K562 (cell line): ENCODE measurements around the gene PLAAT4. TPM values are rescaled to one million over a fixed set of nuclear protein-coding genes. Genes with fewer than 3 reads are reported as not detected.

Source experiments
- BHLHE40 ChIP-seq: IDR thresholded peaks from 2 replicates; pipeline ENCODE4 v1.6.1; 2011; ENCODE audit warnings: low read length, improper control_type of control experiment
- GATAD2A ChIP-seq: fragments of 450-650 bp; IDR thresholded peaks from 2 replicates; pipeline ENCODE4 v1.6.1; 2017
- KLF16 ChIP-seq: IDR thresholded peaks from 2 replicates; pipeline ENCODE4 v1.6.1; 2016; ENCODE audit warnings: antibody characterized with exemption
- LCOR ChIP-seq: sonication (generic); formaldehyde crosslinking; IDR thresholded peaks from 2 replicates; pipeline ENCODE4 v1.8.0; 2022; ENCODE audit warnings: mild to moderate bottlenecking, missing genetic modification reagents
- LEF1 ChIP-seq: fragments of 450-650 bp; IDR thresholded peaks from 2 replicates; pipeline ENCODE4 v1.6.1; 2016; ENCODE audit warnings: mild to moderate bottlenecking
- RAD21 ChIP-seq, 2 experiments: fragments of 250-450 bp in 1 of 2; fragments of 450-650 bp in 1 of 2; sonication (Bioruptor Pico) in 1 of 2; formaldehyde crosslinking in 1 of 2; IDR thresholded peaks in 1 of 2; conservative IDR thresholded peaks in 1 of 2; 2 replicates each; pipeline versions ENCODE4 v1.4.0 to v1.8.0; 2020 to 2022; ENCODE audit warnings: mild to moderate bottlenecking in 2 of 2, moderate library complexity in 1 of 2
- RBM25 ChIP-seq: fragments of 200-400 bp; formaldehyde crosslinking; IDR thresholded peaks from 2 replicates; pipeline ENCODE4 v1.6.1; 2018; ENCODE audit warnings: low read length, low read depth, moderate library complexity; ENCODE audit not compliant: severe bottlenecking
- STAT5A ChIP-seq: IDR thresholded peaks from 2 replicates; pipeline ENCODE4 v1.6.1; 2012; ENCODE audit warnings: low read length, inconsistent platforms, borderline replicate concordance
- TCF3 ChIP-seq: sonication (generic); formaldehyde crosslinking; IDR thresholded peaks from 2 replicates; pipeline ENCODE4 v1.4.0; 2020; ENCODE audit warnings: mild to moderate bottlenecking, missing genetic modification reagents
- TRIM24 ChIP-seq, 2 experiments: fragments of 450-650 bp; IDR thresholded peaks; 2 replicates each; pipeline ENCODE4 v1.6.1; 2016
- ZNF174 ChIP-seq: fragments of 250-450 bp; sonication (Bioruptor Pico); IDR thresholded peaks from 2 replicates; pipeline ENCODE4 v1.4.0; 2020; ENCODE audit warnings: mild to moderate bottlenecking
- ZNF431 ChIP-seq: sonication (generic); formaldehyde crosslinking; IDR thresholded peaks from 2 replicates; pipeline ENCODE4 v1.8.0; 2022; ENCODE audit warnings: mild to moderate bottlenecking, missing genetic modification reagents
- polyA plus RNA-seq, 8 experiments: library from polyadenylated mRNA; depleted of rRNA in 4 of 8; stranded (reverse) in 5 of 8; unstranded in 3 of 8; fragments of >200 nt; fragmentation: Nextera tagmentation in 2 of 8; fragmentation: Illumina TruSeq in 1 of 8; extraction: Ambion mirVana in 2 of 8; extraction: Trizol in 1 of 8; gene quantifications; 2 replicates each; pipeline versions ENCODE4 v1.2.1 to v1.2.3, GENCODE V29; 2011 to 2014; ENCODE audit warnings: inconsistent platforms in 1 of 8, missing spikeins in 1 of 8
- total RNA-seq, 7 experiments: library from RNA; depleted of rRNA in 6 of 7; stranded (reverse); fragments of >200 nt in 6 of 7; fragmentation: Illumina TruSeq in 2 of 7; extraction: Trizol in 2 of 7; gene quantifications; 2 replicates each; pipeline versions ENCODE4 v1.2.1 to v1.2.3, GENCODE V29; 2011 to 2021; ENCODE audit warnings: low replicate concordance in 1 of 7
- TF ChIP-seq, protein P1 (sequence below): fragments of 250-450 bp; sonication (Bioruptor Pico); IDR thresholded peaks from 2 replicates; pipeline ENCODE4 v1.8.0; 2022; ENCODE audit warnings: inconsistent platforms
- TF ChIP-seq, protein P2 (sequence below): fragments of 450-650 bp; conservative IDR thresholded peaks from 2 replicates; pipeline ENCODE4 v1.6.1; 2016; ENCODE audit warnings: missing genetic modification characterization, low read depth, mild to moderate bottlenecking, control low read depth, missing compliant biosample characterization
- TF ChIP-seq, protein P3 (sequence below), 2 experiments: fragments of 450-650 bp; IDR thresholded peaks; 2 replicates each; pipeline ENCODE4 v1.6.1; 2016

PLAAT4 gene
- total and polyA plus RNA-seq, 9 of the 15 experiments (the other 6 are each of a cell fraction or from before 2014, with no cell fraction given), result 0.54 to 3.0 (median 1.3) TPM; not detected in 1

DNA sequence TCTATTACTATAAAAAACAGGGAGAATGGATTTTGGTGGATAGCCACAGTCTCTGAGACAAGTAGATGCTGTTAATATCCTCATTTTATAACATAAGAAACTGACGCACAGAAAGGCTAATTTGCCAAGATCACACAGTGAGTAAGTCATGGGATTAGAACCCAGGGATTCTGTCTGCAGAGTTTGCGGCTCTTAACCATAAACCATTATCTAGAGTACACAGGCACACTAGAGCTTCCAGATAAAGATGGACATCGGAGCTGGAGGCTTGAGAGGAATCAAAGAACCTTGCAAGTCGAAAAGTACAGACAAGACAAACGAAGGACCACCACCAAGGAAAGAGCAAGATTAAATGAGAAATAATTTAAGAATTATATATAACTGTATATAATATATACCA, 19.5 kb upstream of the PLAAT4 start (continued):
- TF ChIP-seq, protein P1, sequence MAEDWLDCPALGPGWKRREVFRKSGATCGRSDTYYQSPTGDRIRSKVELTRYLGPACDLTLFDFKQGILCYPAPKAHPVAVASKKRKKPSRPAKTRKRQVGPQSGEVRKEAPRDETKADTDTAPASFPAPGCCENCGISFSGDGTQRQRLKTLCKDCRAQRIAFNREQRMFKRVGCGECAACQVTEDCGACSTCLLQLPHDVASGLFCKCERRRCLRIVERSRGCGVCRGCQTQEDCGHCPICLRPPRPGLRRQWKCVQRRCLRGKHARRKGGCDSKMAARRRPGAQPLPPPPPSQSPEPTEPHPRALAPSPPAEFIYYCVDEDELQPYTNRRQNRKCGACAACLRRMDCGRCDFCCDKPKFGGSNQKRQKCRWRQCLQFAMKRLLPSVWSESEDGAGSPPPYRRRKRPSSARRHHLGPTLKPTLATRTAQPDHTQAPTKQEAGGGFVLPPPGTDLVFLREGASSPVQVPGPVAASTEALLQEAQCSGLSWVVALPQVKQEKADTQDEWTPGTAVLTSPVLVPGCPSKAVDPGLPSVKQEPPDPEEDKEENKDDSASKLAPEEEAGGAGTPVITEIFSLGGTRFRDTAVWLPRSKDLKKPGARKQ, result no peak
- TF ChIP-seq BHLHE40 (peak; percentile 15; the same call in 1 of the 2 replicates), ZNF174 (CRISPR knock-in tag) (no peak), KLF16 (peak; percentile 84), TCF3 (CRISPR knock-in tag) (peak; percentile 95), STAT5A (peak; percentile 82), ZNF431 (no peak), LEF1 (peak; percentile 82; the same call in 1 of the 2 replicates), LCOR (CRISPR knock-in tag) (no peak), GATAD2A (no peak), RBM25 (peak; percentile 18), RAD21 (CRISPR knock-in tag; conservative IDR thresholded peaks at IDR 0.05 in 1 of 2, IDR thresholded peaks at IDR 0.05 in 1 of 2) (no peak; a peak in 1 of 4 replicates), TRIM24 (IDR thresholded peaks at IDR 0.05) (peak in 1 of 2 experiments; percentile 62; a peak in 2 of 4 replicates)
- TF ChIP-seq, protein P2, sequence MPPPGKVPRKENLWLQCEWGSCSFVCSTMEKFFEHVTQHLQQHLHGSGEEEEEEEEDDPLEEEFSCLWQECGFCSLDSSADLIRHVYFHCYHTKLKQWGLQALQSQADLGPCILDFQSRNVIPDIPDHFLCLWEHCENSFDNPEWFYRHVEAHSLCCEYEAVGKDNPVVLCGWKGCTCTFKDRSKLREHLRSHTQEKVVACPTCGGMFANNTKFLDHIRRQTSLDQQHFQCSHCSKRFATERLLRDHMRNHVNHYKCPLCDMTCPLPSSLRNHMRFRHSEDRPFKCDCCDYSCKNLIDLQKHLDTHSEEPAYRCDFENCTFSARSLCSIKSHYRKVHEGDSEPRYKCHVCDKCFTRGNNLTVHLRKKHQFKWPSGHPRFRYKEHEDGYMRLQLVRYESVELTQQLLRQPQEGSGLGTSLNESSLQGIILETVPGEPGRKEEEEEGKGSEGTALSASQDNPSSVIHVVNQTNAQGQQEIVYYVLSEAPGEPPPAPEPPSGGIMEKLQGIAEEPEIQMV (tag), result no peak
- TF ChIP-seq, protein P3, sequence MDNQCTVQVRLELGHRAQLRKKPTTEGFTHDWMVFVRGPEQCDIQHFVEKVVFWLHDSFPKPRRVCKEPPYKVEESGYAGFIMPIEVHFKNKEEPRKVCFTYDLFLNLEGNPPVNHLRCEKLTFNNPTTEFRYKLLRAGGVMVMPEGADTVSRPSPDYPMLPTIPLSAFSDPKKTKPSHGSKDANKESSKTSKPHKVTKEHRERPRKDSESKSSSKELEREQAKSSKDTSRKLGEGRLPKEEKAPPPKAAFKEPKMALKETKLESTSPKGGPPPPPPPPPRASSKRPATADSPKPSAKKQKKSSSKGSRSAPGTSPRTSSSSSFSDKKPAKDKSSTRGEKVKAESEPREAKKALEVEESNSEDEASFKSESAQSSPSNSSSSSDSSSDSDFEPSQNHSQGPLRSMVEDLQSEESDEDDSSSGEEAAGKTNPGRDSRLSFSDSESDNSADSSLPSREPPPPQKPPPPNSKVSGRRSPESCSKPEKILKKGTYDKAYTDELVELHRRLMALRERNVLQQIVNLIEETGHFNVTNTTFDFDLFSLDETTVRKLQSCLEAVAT (IDR thresholded peaks at IDR 0.05), result peak in 1 of 2 experiments; percentile 51; a peak in 1 of 4 replicates
- TF ChIP-seq, all 486 proteins: peak for 76
